Ovary (tissue), 3 donors: ENCODE measurements around the gene MAK.

Experiments used
- POLR2A ChIP-seq: fragments of 450-650 bp; IDR thresholded peaks from one replicate; pipeline ENCODE4 v1.6.1; 2017; ENCODE audit warnings: antibody characterized with exemption, mild to moderate bottlenecking, moderate library complexity
- TF ChIP-seq, protein P1 (sequence below), 3 donors: fragments of 450-650 bp in 2 of 3; fragments of 200-600 bp in 1 of 3; IDR thresholded peaks; one replicate each; pipeline versions ENCODE4 v1.5.1 to v1.8.0; 2016 to 2022; ENCODE audit warnings: antibody characterized with exemption in 3 of 3, mild to moderate bottlenecking in 1 of 3
- donor health status: DM: no; HTN: no; CAD: no.

DNA sequence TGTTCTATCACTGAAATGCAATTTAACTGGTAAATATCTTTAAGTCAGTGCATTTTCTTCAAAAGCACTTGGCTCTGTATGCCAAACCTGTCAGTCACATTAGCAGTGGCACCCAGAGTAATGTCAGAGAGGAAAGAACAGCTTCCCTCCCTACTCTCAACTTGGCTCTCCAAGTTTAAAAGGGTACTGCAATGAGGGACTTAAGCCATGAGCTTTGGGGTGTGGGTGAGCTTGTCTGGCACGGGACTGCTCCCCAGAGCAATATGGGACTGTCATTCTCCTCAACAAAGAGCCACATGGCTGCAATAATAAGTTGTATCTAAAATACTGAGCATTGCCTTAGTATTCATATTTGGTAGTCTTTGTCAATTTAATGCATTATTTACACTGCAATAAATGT, 39.5 kb upstream of the MAK start:
- no peak for TF ChIP-seq POLR2A
- TF ChIP-seq, protein P1, sequence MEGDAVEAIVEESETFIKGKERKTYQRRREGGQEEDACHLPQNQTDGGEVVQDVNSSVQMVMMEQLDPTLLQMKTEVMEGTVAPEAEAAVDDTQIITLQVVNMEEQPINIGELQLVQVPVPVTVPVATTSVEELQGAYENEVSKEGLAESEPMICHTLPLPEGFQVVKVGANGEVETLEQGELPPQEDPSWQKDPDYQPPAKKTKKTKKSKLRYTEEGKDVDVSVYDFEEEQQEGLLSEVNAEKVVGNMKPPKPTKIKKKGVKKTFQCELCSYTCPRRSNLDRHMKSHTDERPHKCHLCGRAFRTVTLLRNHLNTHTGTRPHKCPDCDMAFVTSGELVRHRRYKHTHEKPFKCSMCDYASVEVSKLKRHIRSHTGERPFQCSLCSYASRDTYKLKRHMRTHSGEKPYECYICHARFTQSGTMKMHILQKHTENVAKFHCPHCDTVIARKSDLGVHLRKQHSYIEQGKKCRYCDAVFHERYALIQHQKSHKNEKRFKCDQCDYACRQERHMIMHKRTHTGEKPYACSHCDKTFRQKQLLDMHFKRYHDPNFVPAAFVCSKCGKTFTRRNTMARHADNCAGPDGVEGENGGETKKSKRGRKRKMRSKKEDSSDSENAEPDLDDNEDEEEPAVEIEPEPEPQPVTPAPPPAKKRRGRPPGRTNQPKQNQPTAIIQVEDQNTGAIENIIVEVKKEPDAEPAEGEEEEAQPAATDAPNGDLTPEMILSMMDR (IDR thresholded peaks at IDR 0.05): no peak
